Kidney (tissue), 14 donors: Measurements from ENCODE around the gene AGAP2. TPM values are rescaled to one million over a fixed set of nuclear protein-coding genes. Genes with fewer than 3 reads are reported as not detected.

Experiments used
- DNase-seq, 5 donors: peaks; one replicate each; pipeline ENCODE4 v3.0.0-alpha.2; 2013 to 2020
- FAIRE-seq: peaks from 2 replicates; lab custom pipeline; 2012; peaks lifted over from hg19 to GRCh38; lab: Jason Lieb, UNC
- H3K27ac ChIP-seq, 2 donors: one replicate each; pipeline ENCODE4 v1.7.0; 2013; ENCODE audit warnings: low read depth in 2 of 2, low read length in 2 of 2, inconsistent platforms in 1 of 2
- H3K27me3 ChIP-seq: one replicate; pipeline ENCODE4 v1.7.1; 2013; ENCODE audit warnings: low read length, inconsistent platforms; ENCODE audit not compliant: control insufficient read depth, insufficient read depth
- H3K36me3 ChIP-seq, 3 donors: one replicate each; pipeline versions ENCODE4 v1.7.0 to v1.7.1; 2013; ENCODE audit warnings: low read length in 3 of 3, control low read depth in 1 of 3, inconsistent platforms in 1 of 3; ENCODE audit not compliant: insufficient read depth in 3 of 3, control insufficient read depth in 2 of 3
- H3K4me1 ChIP-seq, 3 donors: one replicate each; pipeline versions ENCODE4 v1.7.0 to v1.7.1; 2013; ENCODE audit warnings: low read length in 3 of 3, inconsistent platforms in 1 of 3, low read depth in 1 of 3; ENCODE audit not compliant: control insufficient read depth in 2 of 3, insufficient read depth in 2 of 3
- H3K4me3 ChIP-seq, 3 donors: one replicate each; pipeline versions ENCODE4 v1.7.0 to v1.8.1; 2013; ENCODE audit warnings: low read length in 3 of 3, control low read depth in 1 of 3, inconsistent platforms in 1 of 3
- H3K9ac ChIP-seq, 3 donors: one replicate each; pipeline versions ENCODE4 v1.7.0 to v1.7.1; 2013; ENCODE audit warnings: low read length in 3 of 3, control low read depth in 1 of 3, inconsistent platforms in 1 of 3
- H3K9me3 ChIP-seq, 3 donors: one replicate each; pipeline versions ENCODE4 v1.7.0 to v1.7.1; 2013; ENCODE audit warnings: low read length in 3 of 3, control low read depth in 1 of 3, inconsistent platforms in 1 of 3; ENCODE audit not compliant: control insufficient read depth in 2 of 3, insufficient read depth in 1 of 3
- intact Hi-C: fragments of 100-400 bp; cut with DNase I; formaldehyde crosslinking; loops from one replicate; pipeline ENCODE4 v1.11.1; 2022
- polyA plus RNA-seq: library from polyadenylated mRNA; stranded (reverse); fragments of 350-450 nt; fragmentation: Illumina TruSeq; extraction: RNeasy Lipid Tissue Mini Kit (QIAGEN cat#74804); gene quantifications from one replicate; pipeline ENCODE4 v1.2.3, GENCODE V29; 2014; ENCODE audit warnings: low read depth, low replicate concordance; ENCODE audit not compliant: insufficient read depth
- total RNA-seq: library from RNA; stranded (reverse); fragmentation: NEBNext Ultra II Directional; extraction: Animal tissue kit (Norgen Biotek cat#: 25700); gene quantifications from one replicate; pipeline ENCODE4 v1.2.1, GENCODE V29; 2021
- TF ChIP-seq, protein P1 (sequence below): IDR thresholded peaks from 3 replicates; pipeline ENCODE4 v1.5.1; 2012; ENCODE audit warnings: mild to moderate bottlenecking, moderate library complexity, borderline replicate concordance; ENCODE audit not compliant: insufficient read depth; ENCODE audit errors: extremely low read depth
- donor health status: control.
- donor health status: control.
- donor health status: control.
- donor health status: control.
- donor health status: control.
- donor health status: DM: yes; HTN: yes; CAD: no.
- donor health status: Normal renal cell carcinoma (clear cell type).

Gene AGAP2
- total and polyA plus RNA-seq, 2 donors from 2014 or later, result 0.13 to 3.7 TPM

DNA sequence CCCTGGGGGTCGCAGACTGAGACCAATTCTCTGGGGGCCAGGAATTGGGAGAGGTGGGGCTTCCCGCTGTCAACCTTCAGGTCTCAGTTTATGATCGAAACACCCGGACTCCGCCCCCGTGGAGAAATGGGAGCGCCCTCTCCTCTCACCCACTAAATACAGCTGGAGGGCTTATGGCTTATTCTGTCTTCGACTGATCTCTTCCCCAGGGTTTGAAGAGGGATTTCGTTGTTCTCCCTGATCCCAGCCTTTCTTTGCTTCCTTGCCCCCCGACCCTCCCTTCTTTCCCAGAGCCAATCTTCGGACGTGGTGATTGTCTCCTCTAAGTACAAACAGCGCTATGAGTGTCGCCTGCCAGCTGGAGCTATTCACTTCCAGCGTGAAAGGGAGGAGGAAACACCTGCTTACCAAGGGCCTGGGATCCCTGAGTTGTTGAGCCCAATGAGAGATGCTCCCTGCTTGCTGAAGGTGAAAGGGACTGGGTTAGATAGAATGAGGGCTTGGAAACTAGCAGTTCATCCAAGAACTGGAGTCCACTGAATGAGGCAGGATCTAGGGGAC lies 44.0 kb downstream of the AGAP2 start:
- Histone ChIP-seq H3K4me3 (peak overlapping the region; percentile 87 to 98 (median 98)), H3K4me1 (peaks cover 0 to 7% (median 6%) of the 10 kb centered on the region in 3 donors), H3K36me3 (peaks cover 5 to 19% (median 11%) of the 10 kb centered on the region in 3 donors), H3K27ac (no peak overlapping the region), H3K9me3 (no peaks in the 10 kb centered on the region), H3K9ac (peak overlapping the region; percentile 63 to 91 (median 83)), H3K27me3 (no peaks in the 10 kb centered on the region)
- FAIRE-seq (no peak), DNase-seq (peak in 2 of 5 donors; percentile 37 to 44)
- TF ChIP-seq, protein P1, sequence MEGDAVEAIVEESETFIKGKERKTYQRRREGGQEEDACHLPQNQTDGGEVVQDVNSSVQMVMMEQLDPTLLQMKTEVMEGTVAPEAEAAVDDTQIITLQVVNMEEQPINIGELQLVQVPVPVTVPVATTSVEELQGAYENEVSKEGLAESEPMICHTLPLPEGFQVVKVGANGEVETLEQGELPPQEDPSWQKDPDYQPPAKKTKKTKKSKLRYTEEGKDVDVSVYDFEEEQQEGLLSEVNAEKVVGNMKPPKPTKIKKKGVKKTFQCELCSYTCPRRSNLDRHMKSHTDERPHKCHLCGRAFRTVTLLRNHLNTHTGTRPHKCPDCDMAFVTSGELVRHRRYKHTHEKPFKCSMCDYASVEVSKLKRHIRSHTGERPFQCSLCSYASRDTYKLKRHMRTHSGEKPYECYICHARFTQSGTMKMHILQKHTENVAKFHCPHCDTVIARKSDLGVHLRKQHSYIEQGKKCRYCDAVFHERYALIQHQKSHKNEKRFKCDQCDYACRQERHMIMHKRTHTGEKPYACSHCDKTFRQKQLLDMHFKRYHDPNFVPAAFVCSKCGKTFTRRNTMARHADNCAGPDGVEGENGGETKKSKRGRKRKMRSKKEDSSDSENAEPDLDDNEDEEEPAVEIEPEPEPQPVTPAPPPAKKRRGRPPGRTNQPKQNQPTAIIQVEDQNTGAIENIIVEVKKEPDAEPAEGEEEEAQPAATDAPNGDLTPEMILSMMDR, result no peak
- intact Hi-C loops, result no loop called here

GRCh38 chr12:57693659-57694458 lies 44.7 kb downstream of the AGAP2 start, which contains the start of gene OS9:
OS9 (plus strand) TSS chr12:57694132; CDS start chr12:57694162, 30 bp downstream.
- Histone ChIP-seq H3K27me3 (no peaks in the 10 kb centered on the region), H3K4me1 (peaks cover 0 to 7% (median 6%) of the 10 kb centered on the region in 3 donors), H3K9ac (peak within 1 kb of the TSS; percentile 63 to 91 (median 83)), H3K36me3 (peaks cover 5 to 19% (median 11%) of the 10 kb centered on the region in 3 donors), H3K4me3 (peak within 1 kb of the TSS; percentile 87 to 98 (median 98)), H3K27ac (no peak within 1 kb of the TSS), H3K9me3 (no peaks in the 10 kb centered on the region)
- FAIRE-seq (peak; percentile 99), DNase-seq (peak; percentile 97 to 100 (median 98))
- TF ChIP-seq, protein P1, result peak; percentile 85
- intact Hi-C loops, result no loop called here

DNA sequence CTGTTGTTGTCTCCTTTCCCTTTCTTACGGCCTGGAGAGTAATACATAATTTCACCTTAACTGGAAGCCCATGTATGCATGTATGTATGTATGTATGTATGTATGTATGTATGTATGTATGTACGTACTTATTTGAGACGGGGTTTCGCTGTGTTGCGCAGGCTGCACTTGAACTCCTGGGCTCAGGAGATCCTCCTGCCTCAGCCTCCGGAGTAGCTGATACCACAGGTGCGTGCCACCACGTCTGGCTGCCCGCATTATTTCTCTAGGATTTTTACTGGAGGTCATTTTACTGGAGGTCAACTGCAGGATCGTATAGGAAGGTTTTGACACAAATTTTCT lies 45.3 kb downstream of the AGAP2 start:
- H3K27ac ChIP-seq, result no peak overlapping the region
- FAIRE-seq, result no peak
- H3K4me1 ChIP-seq, result peaks cover 0 to 7% (median 6%) of the 10 kb centered on the region in 3 donors
- H3K9ac ChIP-seq, result no peak overlapping the region
- H3K4me3 ChIP-seq, result peak overlapping the region; percentile 31 to 98 (median 87)
- no peak for DNase-seq
- H3K27me3 ChIP-seq, result no peaks in the 10 kb centered on the region
- H3K36me3 ChIP-seq, result peaks cover 5 to 15% (median 11%) of the 10 kb centered on the region in 3 donors
- intact Hi-C loops, result no loop called here
- H3K9me3 ChIP-seq, result no peaks in the 10 kb centered on the region
- TF ChIP-seq, protein P1, result no peak
